Psoas muscle (tissue), 8 donors: ENCODE measurements around the gene ZEB1. TPM values are rescaled to one million over a fixed set of nuclear protein-coding genes. Genes with fewer than 3 reads are reported as not detected.
"Not testable (repeated sequence)": the region's sequence is repeated elsewhere in the genome, so short reads cannot be mapped to it uniquely, and the experiment has no call there.

Experiments
- ATAC-seq, 4 donors: fragments of 200-7000 bp; cut with Tn5 transposase; one replicate each; pipeline ENCODE4 v1.9.1; 2020; ENCODE audit warnings: moderate library complexity in 3 of 4, mild to moderate bottlenecking in 2 of 4
- DNase-seq, 2 donors: peaks; one replicate each; pipeline ENCODE4 v3.0.0-alpha.2; 2020
- H3K27ac ChIP-seq: fragments of 200-600 bp; one replicate; pipeline ENCODE4 v1.8.0; 2022
- H3K27me3 ChIP-seq, 3 donors: fragments of 200-600 bp in 1 of 3; one replicate each; pipeline versions ENCODE4 v1.6.1 to v1.8.0; 2013 to 2022; ENCODE audit warnings: low read length in 2 of 3, mild to moderate bottlenecking in 2 of 3, moderate library complexity in 1 of 3; ENCODE audit not compliant: insufficient read depth in 3 of 3
- H3K36me3 ChIP-seq, 2 donors: fragments of 200-600 bp in 1 of 2; one replicate each; pipeline versions ENCODE4 v1.6.1 to v1.8.0; 2013 to 2022; ENCODE audit warnings: low read depth in 1 of 2, mild to moderate bottlenecking in 1 of 2, moderate library complexity in 1 of 2; ENCODE audit not compliant: insufficient read depth in 1 of 2
- H3K4me1 ChIP-seq: fragments of 200-600 bp; one replicate; pipeline ENCODE4 v1.8.0; 2022
- H3K4me3 ChIP-seq: fragments of 200-600 bp; one replicate; pipeline ENCODE4 v1.8.0; 2022; ENCODE audit warnings: mild to moderate bottlenecking
- H3K9me3 ChIP-seq: fragments of 200-600 bp; one replicate; pipeline ENCODE4 v1.8.0; 2022
- CTCF ChIP-seq: fragments of 200-600 bp; IDR thresholded peaks from one replicate; pipeline ENCODE4 v1.8.0; 2022; ENCODE audit warnings: antibody characterized with exemption
- WGBS, 3 donors: extraction: QIAGEN DNeasy Blood & Tissue Kit; methylation state at CpG; one replicate each; pipeline versions ENCODE4 v1.1.6 to v1.1.7; 2013; 5-methylcytosine and 5-hydroxymethylcytosine counted together
- intact Hi-C, 2 donors: fragments of 100-400 bp; cut with DNase I; formaldehyde crosslinking; loops; one replicate each; pipeline versions ENCODE4 v1.11.0 to v1.14.2; 2022
- polyA plus RNA-seq, 3 donors: library from polyadenylated mRNA; stranded (reverse); fragments of 200-250 nt; gene quantifications; one replicate each; pipeline ENCODE4 v1.2.3, GENCODE V29; 2013
- total RNA-seq, 4 donors: library from RNA; stranded (reverse); fragmentation: NEBNext Ultra II Directional in 2 of 4; extraction: Animal tissue kit (Norgen Biotek cat#: 25700) in 2 of 4; gene quantifications; one replicate each; pipeline versions ENCODE4 v1.2.1 to v1.2.4, GENCODE V29; 2021 to 2023
- donor health status: healthy with polysubstance abuse.
- donor health status: DM: no; HTN: no; CAD: no; lungs with moderate emphysema.
- donor health status: Bipolar disorder and iron deficiency.
- donor health status: healthy.
- donor health status: DM: yes; HTN: yes; CAD: no.
- donor health status: DM: no; HTN: no; CAD: no.
- donor health status: DM: no; HTN: no; CAD: no.
- donor health status: DM: yes; HTN: yes; CAD: no.

Gene ZEB1
- total and polyA plus RNA-seq, 7 donors: 18.7 to 99.8 (median 92.0) TPM

GRCh38 chr10:31399171-31399570 lies 80.2 kb downstream of the ZEB1 start:
- H3K4me1 ChIP-seq: peaks cover 91% of the 10 kb centered on the region
- no peaks in the 10 kb centered on the region for H3K27me3 ChIP-seq
- H3K4me3 ChIP-seq: peak overlapping the region; percentile 45
- ATAC-seq (peak in 3 of 4 donors; percentile 9 to 24 (median 14)), DNase-seq (peak in 1 of 2 donors; percentile 35)
- H3K9me3 ChIP-seq: no peaks in the 10 kb centered on the region
- intact Hi-C loops: loop anchor here in 1 of 2 donors (10.0 kb wide), 1 partner anchor 74 kb away; no protein-coding TSS in a partner anchor
- 31 to 66% (median 38%) methylated on average over 5 of the region's 5 CpGs for whole genome bisulfite sequencing, 3 donors
- peak overlapping the region; percentile 80 for H3K27ac ChIP-seq
- no peak for TF ChIP-seq CTCF
- H3K36me3 ChIP-seq: no peaks in the 10 kb centered on the region

GRCh38 chr10:31399631-31400030 lies 80.6 kb downstream of the ZEB1 start:
- H3K9me3 ChIP-seq: no peaks in the 10 kb centered on the region
- no peaks in the 10 kb centered on the region for H3K36me3 ChIP-seq
- peak overlapping the region; percentile 80 for H3K27ac ChIP-seq
- H3K4me1 ChIP-seq: peaks cover 91% of the 10 kb centered on the region
- peak; percentile 20 to 65 for DNase-seq
- intact Hi-C loops: loop anchor here in 1 of 2 donors (10.0 kb wide), 1 partner anchor 75 kb away; no protein-coding TSS in a partner anchor
- H3K4me3 ChIP-seq: peak overlapping the region; percentile 45
- H3K27me3 ChIP-seq: no peaks in the 10 kb centered on the region
- TF ChIP-seq CTCF: no peak
- peak; percentile 90 to 95 (median 93) for ATAC-seq

DNA sequence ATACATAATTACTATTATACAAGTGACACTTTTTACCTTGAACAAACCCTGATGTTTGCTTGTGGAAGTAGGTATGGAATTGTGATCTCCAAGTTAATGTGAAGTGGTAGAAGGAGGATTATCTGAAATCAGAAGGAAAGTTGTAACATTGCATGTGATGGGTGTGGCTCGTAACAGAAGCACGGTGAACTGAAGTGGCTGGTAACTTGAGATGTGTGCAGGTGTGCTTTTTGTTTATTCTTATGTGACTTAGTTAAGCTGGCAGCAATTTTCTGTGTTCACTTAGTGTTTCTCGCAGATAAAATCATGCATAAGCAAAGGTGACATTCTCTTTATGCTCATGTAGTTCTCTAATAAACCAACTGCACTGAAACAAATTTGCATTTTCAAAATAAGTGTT lies 82.3 kb downstream of the ZEB1 start:
- H3K4me1 ChIP-seq: peaks cover 85% of the 10 kb centered on the region
- peak overlapping the region; percentile 80 for H3K27ac ChIP-seq
- no peaks in the 10 kb centered on the region for H3K36me3 ChIP-seq
- TF ChIP-seq CTCF: no peak
- no peaks in the 10 kb centered on the region for H3K9me3 ChIP-seq
- no peaks in the 10 kb centered on the region for H3K27me3 ChIP-seq
- no peak for ATAC-seq
- WGBS, 3 donors: 27 to 39% (median 27%) methylated on average over 3 of the region's 3 CpGs
- DNase-seq: no peak
- no peak overlapping the region for H3K4me3 ChIP-seq
- intact Hi-C loops: no loop called here

GRCh38 chr10:31404640-31405039 lies 85.6 kb downstream of the ZEB1 start:
- H3K4me1 ChIP-seq: peaks cover 54% of the 10 kb centered on the region
- no peak for TF ChIP-seq CTCF
- ATAC-seq (peak; percentile 54 to 85 (median 79)), DNase-seq (no peak)
- H3K27ac ChIP-seq: peak overlapping the region; percentile 7
- H3K27me3 ChIP-seq: no peaks in the 10 kb centered on the region
- no peaks in the 10 kb centered on the region for H3K36me3 ChIP-seq
- H3K4me3 ChIP-seq: no peak overlapping the region
- intact Hi-C loops: no loop called here
- no peaks in the 10 kb centered on the region for H3K9me3 ChIP-seq

DNA sequence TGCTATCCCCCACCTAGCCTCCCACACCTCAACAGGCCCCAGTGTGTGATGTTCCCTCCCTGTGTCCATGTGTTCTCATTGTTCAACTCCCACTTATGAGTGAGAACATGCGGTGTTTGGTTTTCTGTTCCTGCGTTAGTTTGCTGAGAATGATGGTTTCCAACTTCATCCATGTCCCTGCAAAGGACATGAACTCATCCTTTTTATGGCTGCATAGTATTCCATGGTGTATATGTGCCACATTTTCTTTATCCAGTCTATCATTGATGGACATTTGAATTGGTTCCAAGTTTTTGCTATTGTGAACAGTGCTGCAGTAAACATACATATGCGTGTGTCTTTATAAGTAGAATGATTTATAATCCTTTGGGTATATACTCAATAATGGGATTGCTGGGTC lies 86.8 kb downstream of the ZEB1 start:
- peaks cover 42% of the 10 kb centered on the region for H3K4me1 ChIP-seq
- ATAC-seq, H3K27ac ChIP-seq, H3K36me3 ChIP-seq, H3K9me3 ChIP-seq, intact Hi-C loops, H3K27me3 ChIP-seq, H3K4me3 ChIP-seq, DNase-seq: not testable (repeated sequence)
- WGBS, 3 donors: 92 to 98% (median 93%) methylated on average over 2 to 3 of the region's 3 CpGs

GRCh38 chr10:31412397-31412796 lies 93.4 kb downstream of the ZEB1 start:
- ATAC-seq, H3K4me1 ChIP-seq, intact Hi-C loops, H3K27ac ChIP-seq, H3K36me3 ChIP-seq, H3K9me3 ChIP-seq, DNase-seq, H3K4me3 ChIP-seq, H3K27me3 ChIP-seq: not testable (repeated sequence)
- WGBS, 3 donors: 96 to 98% (median 98%) methylated on average over 2 of the region's 2 CpGs
